ENCODE results near the gene PLEKHG4B. TPM values are rescaled to one million over a fixed set of nuclear protein-coding genes. Genes with fewer than 3 reads are reported as not detected.

Gene PLEKHG4B
- polyA plus RNA-seq, 3 donors: not detected

- peaks cover 46 to 47% of the 10 kb centered on the region in 2 donors for H3K36me3 Mint-ChIP-seq
- no peak overlapping the region for H3K4me3 ChIP-seq (replicated peaks in 1 of 3; ENCODE audit: low read depth in 2 of 3, low read length in 3 of 3)
- H3K27ac Mint-ChIP-seq: no peak overlapping the region
- no peak overlapping the region for H3K4me3 Mint-ChIP-seq
- no peaks in the 10 kb centered on the region for H3K79me2 ChIP-seq (ENCODE audit: insufficient read depth, low read length)
- H2AFZ ChIP-seq (ENCODE audit: insufficient read depth, low read depth, low read length, poor library complexity, severe bottlenecking): no peak overlapping the region
- no peaks in the 10 kb centered on the region for H3K27me3 ChIP-seq (ENCODE audit: control insufficient read depth in 2 of 2, insufficient read depth in 2 of 2, low read length in 2 of 2)
- H4K20me1 ChIP-seq (ENCODE audit: insufficient read depth, low read length): no peaks in the 10 kb centered on the region
- intact Hi-C loops (cut with micrococcal nuclease): no loop called here
- no peaks in the 10 kb centered on the region for H3K9me3 Mint-ChIP-seq
- no peak overlapping the region for H3K27ac ChIP-seq (ENCODE audit: low read depth in 1 of 2, low read length in 2 of 2)
- H3K4me1 Mint-ChIP-seq: no peaks in the 10 kb centered on the region
- no peak for TF ChIP-seq CTCF (IDR thresholded peaks at IDR 0.05)
- no peak overlapping the region for H3K9ac ChIP-seq (ENCODE audit: insufficient read depth, low read length, poor library complexity, severe bottlenecking)
- H3K36me3 ChIP-seq (replicated peaks in 1 of 2; ENCODE audit: control insufficient read depth in 1 of 2, insufficient read depth in 2 of 2, low read length in 2 of 2): peaks cover 22 to 56% of the 10 kb centered on the region in 2 donors
- DNase-seq: no peak
- no peak overlapping the region for H3K4me2 ChIP-seq (replicated peaks; ENCODE audit: extremely low read depth, low read length, poor library complexity, severe bottlenecking)
- H3K4me1 ChIP-seq (ENCODE audit: control insufficient read depth in 1 of 2, insufficient read depth in 2 of 2, low read length in 2 of 2): no peaks in the 10 kb centered on the region
- peaks cover 0 to 2% (median 0%) of the 10 kb centered on the region in 3 donors for H3K27me3 Mint-ChIP-seq (ENCODE audit: low read depth in 3 of 3)
- H3K9me3 ChIP-seq (replicated peaks in 1 of 2; ENCODE audit: control insufficient read depth in 1 of 2, insufficient read depth in 1 of 2, low read length in 2 of 2): no peaks in the 10 kb centered on the region
Observed at GRCh38 chr5:204462-204861, 112.5 kb downstream of the PLEKHG4B start.

- no peaks in the 10 kb centered on the region for H3K9me3 ChIP-seq (replicated peaks in 1 of 2; ENCODE audit: control insufficient read depth in 1 of 2, insufficient read depth in 1 of 2, low read length in 2 of 2)
- Mint-ChIP-seq H3K4me1 (no peaks in the 10 kb centered on the region), H3K9me3 (no peaks in the 10 kb centered on the region), H3K27ac (peak overlapping the region in 1 of 7 donors; percentile 39), H3K27me3 (ENCODE audit: low read depth in 3 of 3) (peaks cover 0 to 2% (median 0%) of the 10 kb centered on the region in 3 donors), H3K36me3 (peaks cover 46 to 47% of the 10 kb centered on the region in 2 donors), H3K4me3 (no peak overlapping the region)
- no peak overlapping the region for H3K9ac ChIP-seq (ENCODE audit: insufficient read depth, low read length, poor library complexity, severe bottlenecking)
- TF ChIP-seq CTCF (IDR thresholded peaks at IDR 0.05): no peak
- H3K27me3 ChIP-seq (ENCODE audit: control insufficient read depth in 2 of 2, insufficient read depth in 2 of 2, low read length in 2 of 2): no peaks in the 10 kb centered on the region
- no peaks in the 10 kb centered on the region for H3K79me2 ChIP-seq (ENCODE audit: insufficient read depth, low read length)
- WGBS (ENCODE audit: insufficient coverage): 98% methylated on average over 30 of the region's 30 CpGs
- no peak overlapping the region for H3K27ac ChIP-seq (ENCODE audit: low read depth in 1 of 2, low read length in 2 of 2)
- no peak overlapping the region for H3K4me3 ChIP-seq (replicated peaks in 1 of 3; ENCODE audit: low read depth in 2 of 3, low read length in 3 of 3)
- H4K20me1 ChIP-seq (ENCODE audit: insufficient read depth, low read length): peaks cover 5% of the 10 kb centered on the region
- H2AFZ ChIP-seq (ENCODE audit: insufficient read depth, low read depth, low read length, poor library complexity, severe bottlenecking): no peak overlapping the region
- peaks cover 22 to 56% of the 10 kb centered on the region in 2 donors for H3K36me3 ChIP-seq (replicated peaks in 1 of 2; ENCODE audit: control insufficient read depth in 1 of 2, insufficient read depth in 2 of 2, low read length in 2 of 2)
- no peak for DNase-seq
- no peaks in the 10 kb centered on the region for H3K4me1 ChIP-seq (ENCODE audit: control insufficient read depth in 1 of 2, insufficient read depth in 2 of 2, low read length in 2 of 2)
- intact Hi-C loops (cut with micrococcal nuclease): no loop called here
- H3K4me2 ChIP-seq (replicated peaks; ENCODE audit: extremely low read depth, low read length, poor library complexity, severe bottlenecking): no peak overlapping the region
Observed at GRCh38 chr5:204966-205670, 113.2 kb downstream of the PLEKHG4B start.

All from CD14-positive monocyte (primary cell).